Cardiac fibroblast (primary cell): ENCODE data around the gene CRAT.

Experiments used
- DNase-seq, 2 donors: peaks; one replicate each; pipeline versions ENCODE4 v3.0.0 to v3.0.0-alpha.2; 2010; ENCODE audit warnings: low read depth in 2 of 2
- H3K4me3 ChIP-seq, 2 donors: replicated peaks in 1 of 2; 1 replicate in 1 of 2; 2 replicates in 1 of 2; pipeline ENCODE4 v1.5.1; 2011; ENCODE audit warnings: low read depth in 2 of 2, low read length in 2 of 2, mild to moderate bottlenecking in 2 of 2, moderate library complexity in 1 of 2
- CTCF ChIP-seq: IDR thresholded peaks from one replicate; pipeline ENCODE4 v1.5.1; 2011; ENCODE audit warnings: low read depth, mild to moderate bottlenecking, low read length, inconsistent platforms

The CRAT gene

GRCh38 chr9:129103595-129103965, 7.0 kb downstream of the CRAT start:
- no peak for DNase-seq
- H3K4me3 ChIP-seq: no peak overlapping the region
- no peak for TF ChIP-seq CTCF

- TF ChIP-seq CTCF: peak; percentile 78
- DNase-seq: peak; percentile 59 to 62
- no peak overlapping the region for H3K4me3 ChIP-seq
Measured at GRCh38 chr9:129102791-129103594, 7.6 kb downstream of the CRAT start.

- no peak for TF ChIP-seq CTCF
- H3K4me3 ChIP-seq: no peak overlapping the region
- no peak for DNase-seq
Measured at GRCh38 chr9:129102095-129102525, 8.5 kb downstream of the CRAT start.

GRCh38 chr9:129101279-129101678, 9.3 kb downstream of the CRAT start:
- TF ChIP-seq CTCF: no peak
- no peak overlapping the region for H3K4me3 ChIP-seq
- no peak for DNase-seq

- no peak for TF ChIP-seq CTCF
- no peak overlapping the region for H3K4me3 ChIP-seq
- DNase-seq: no peak
Measured at GRCh38 chr9:129100383-129101169, 10.0 kb downstream of the CRAT start.

- DNase-seq: no peak
- no peak overlapping the region for H3K4me3 ChIP-seq
- TF ChIP-seq CTCF: no peak
Measured at GRCh38 chr9:129098328-129098727, 12.3 kb downstream of the CRAT start.
